CD4-positive, alpha-beta T cell treated with Interleukin-2 at 100 ng/mL for 4 hours (primary cell): ENCODE measurements around the gene FAM168B.
"Not testable (repeated sequence)": the region's sequence is repeated elsewhere in the genome, so short reads cannot be mapped to it uniquely, and the experiment has no call there.

Source experiments
- DNase-seq: peaks from one replicate; pipeline ENCODE4 v3.0.0-alpha.2; 2020; ENCODE audit warnings: low spot score

The FAM168B gene

GRCh38 chr2:131093006-131093695, at the start of gene FAM168B:
TSS of gene FAM168B (minus strand) at chr2:131093460. CDS start at chr2:131082646, 10,814 bp downstream.
- DNase-seq = peak; percentile 88

- no peak for DNase-seq
These were observed 49.6 kb upstream of the FAM168B start for GRCh38 chr2:131142849-131143248.

- no peak for DNase-seq
These were observed 47.3 kb upstream of the FAM168B start for GRCh38 chr2:131140581-131140980.

GRCh38 chr2:131132729-131133128, 39.5 kb upstream of the FAM168B start:
- no peak for DNase-seq

- DNase-seq = no peak
These were observed 37.0 kb upstream of the FAM168B start for GRCh38 chr2:131130298-131130596.

GRCh38 chr2:131127981-131128380, 34.7 kb upstream of the FAM168B start:
- no peak for DNase-seq

- DNase-seq = no peak
These were observed 33.8 kb upstream of the FAM168B start for GRCh38 chr2:131127076-131127475.

- no peak for DNase-seq
These were observed 33.2 kb upstream of the FAM168B start for GRCh38 chr2:131126436-131126835.

GRCh38 chr2:131125195-131125757, 32.0 kb upstream of the FAM168B start:
- DNase-seq = no peak

- DNase-seq = no peak
These were observed 29.9 kb upstream of the FAM168B start for GRCh38 chr2:131123192-131123591.

GRCh38 chr2:131122496-131122895, 29.2 kb upstream of the FAM168B start:
- no peak for DNase-seq

GRCh38 chr2:131121464-131121863, 28.2 kb upstream of the FAM168B start:
- no peak for DNase-seq

- no peak for DNase-seq
These were observed 27.6 kb upstream of the FAM168B start for GRCh38 chr2:131120815-131121317.

- no peak for DNase-seq
These were observed 22.5 kb upstream of the FAM168B start for GRCh38 chr2:131115752-131116151.

- not testable (repeated sequence) for DNase-seq
These were observed 21.7 kb upstream of the FAM168B start for GRCh38 chr2:131114950-131115349.

GRCh38 chr2:131113566-131114227, 20.4 kb upstream of the FAM168B start:
- no peak for DNase-seq

- no peak for DNase-seq
These were observed 19.3 kb upstream of the FAM168B start for GRCh38 chr2:131112529-131112928.

GRCh38 chr2:131105950-131106801, 12.9 kb upstream of the FAM168B start:
- DNase-seq = no peak

- DNase-seq = peak; percentile 95
These were observed 12.1 kb upstream of the FAM168B start, which contains the start of gene PLEKHB2 for GRCh38 chr2:131105156-131105949. TSS of gene PLEKHB2 (plus strand) at chr2:131105336. CDS start at chr2:131120942, 15,606 bp downstream.

GRCh38 chr2:131104487-131105155, 11.4 kb upstream of the FAM168B start:
- peak; percentile 76 for DNase-seq

GRCh38 chr2:131103165-131103564, 9.9 kb upstream of the FAM168B start:
- no peak for DNase-seq
